MG63 (cell line): ENCODE measurements around the gene SFSWAP. TPM values are rescaled to one million over a fixed set of nuclear protein-coding genes. Genes with fewer than 3 reads are reported as not detected.

Experiments used
- DNase-seq: peaks from one replicate; pipeline ENCODE4 v3.0.0-alpha.2; 2020
- H3K27me3 ChIP-seq: fragments of 250-450 bp; sonication (Bioruptor Pico); 2 replicates; pipeline ENCODE4 v1.5.1; 2020; ENCODE audit warnings: mild to moderate bottlenecking, moderate library complexity
- H3K36me3 ChIP-seq: fragments of 250-450 bp; sonication (Bioruptor Pico); 2 replicates; pipeline ENCODE4 v1.5.1; 2020; ENCODE audit warnings: mild to moderate bottlenecking, moderate library complexity
- H3K4me3 ChIP-seq: fragments of 250-450 bp; sonication (Bioruptor Pico); 2 replicates; pipeline ENCODE4 v1.5.1; 2020; ENCODE audit warnings: mild to moderate bottlenecking, moderate library complexity
- H3K9me3 ChIP-seq: fragments of 250-450 bp; sonication (Bioruptor Pico); 2 replicates; pipeline ENCODE4 v1.5.1; 2020; ENCODE audit warnings: mild to moderate bottlenecking, moderate library complexity
- total RNA-seq: library from RNA; depleted of rRNA; stranded (reverse); fragments of >200 nt; shearing (Covaris generic); gene quantifications from 2 replicates; pipeline ENCODE4 v1.2.3, GENCODE V29; 2014; ENCODE audit warnings: low replicate concordance; rRNA removed

The SFSWAP gene
- total RNA-seq, 1 experiment from 2014 or later: 19.3 TPM

DNA sequence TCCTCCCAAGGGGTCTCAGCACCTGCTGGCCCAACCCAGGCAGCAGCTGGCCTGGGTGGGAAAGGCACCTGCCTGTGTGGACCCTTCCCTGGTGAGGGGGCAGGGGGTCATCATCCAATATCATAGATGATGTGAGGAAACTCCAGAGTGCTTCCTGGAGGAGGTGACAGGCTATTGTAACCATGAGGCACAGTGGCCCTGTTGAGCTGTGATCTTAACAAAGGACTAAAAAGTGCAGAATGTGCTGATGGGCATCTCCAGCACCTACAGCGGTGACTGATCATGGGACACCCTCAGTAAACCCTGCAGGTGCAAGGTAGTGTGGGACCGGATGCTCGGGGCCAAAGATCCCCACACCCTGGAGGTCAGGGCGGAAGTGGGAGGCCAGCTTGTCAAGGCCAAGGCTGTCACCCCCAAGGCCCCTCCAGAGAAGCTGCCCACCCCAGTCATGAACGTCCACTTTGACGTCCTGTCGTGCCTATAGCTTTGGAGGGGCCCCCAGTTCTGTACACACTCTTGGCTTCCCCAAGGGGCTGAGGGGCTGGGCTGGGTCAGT lies 124.8 kb downstream of the SFSWAP start:
- DNase-seq: no peak

DNA sequence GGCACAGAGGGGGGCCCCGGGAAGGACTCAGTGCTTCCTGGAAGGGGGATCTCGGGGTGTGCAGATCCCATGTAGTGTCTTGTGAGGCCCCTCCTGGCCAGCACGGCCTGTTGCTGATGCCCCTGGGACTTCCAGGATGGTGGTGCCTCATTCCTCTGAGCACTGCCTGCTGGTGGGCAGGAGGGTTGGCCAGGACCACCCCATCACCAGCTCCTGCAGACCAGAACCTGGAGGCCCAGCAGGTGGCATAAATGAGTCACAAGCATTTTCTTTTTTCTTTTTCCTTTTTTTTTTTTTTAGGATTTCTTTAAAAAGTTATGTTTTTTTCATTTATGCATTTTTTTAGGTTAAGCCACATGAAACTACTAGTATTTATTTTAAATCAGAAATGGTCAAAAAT lies 125.3 kb downstream of the SFSWAP start:
- no peaks in the 10 kb centered on the region for H3K9me3 ChIP-seq
- DNase-seq: no peak
- H3K4me3 ChIP-seq: no peak overlapping the region
- H3K27me3 ChIP-seq: no peaks in the 10 kb centered on the region
- no peaks in the 10 kb centered on the region for H3K36me3 ChIP-seq

More for the DNA sequence above, 124.8 kb downstream of the SFSWAP start:
- Histone ChIP-seq H3K27me3 (no peaks in the 10 kb centered on the region), H3K9me3 (no peaks in the 10 kb centered on the region), H3K36me3 (no peaks in the 10 kb centered on the region), H3K4me3 (no peak overlapping the region)

DNA sequence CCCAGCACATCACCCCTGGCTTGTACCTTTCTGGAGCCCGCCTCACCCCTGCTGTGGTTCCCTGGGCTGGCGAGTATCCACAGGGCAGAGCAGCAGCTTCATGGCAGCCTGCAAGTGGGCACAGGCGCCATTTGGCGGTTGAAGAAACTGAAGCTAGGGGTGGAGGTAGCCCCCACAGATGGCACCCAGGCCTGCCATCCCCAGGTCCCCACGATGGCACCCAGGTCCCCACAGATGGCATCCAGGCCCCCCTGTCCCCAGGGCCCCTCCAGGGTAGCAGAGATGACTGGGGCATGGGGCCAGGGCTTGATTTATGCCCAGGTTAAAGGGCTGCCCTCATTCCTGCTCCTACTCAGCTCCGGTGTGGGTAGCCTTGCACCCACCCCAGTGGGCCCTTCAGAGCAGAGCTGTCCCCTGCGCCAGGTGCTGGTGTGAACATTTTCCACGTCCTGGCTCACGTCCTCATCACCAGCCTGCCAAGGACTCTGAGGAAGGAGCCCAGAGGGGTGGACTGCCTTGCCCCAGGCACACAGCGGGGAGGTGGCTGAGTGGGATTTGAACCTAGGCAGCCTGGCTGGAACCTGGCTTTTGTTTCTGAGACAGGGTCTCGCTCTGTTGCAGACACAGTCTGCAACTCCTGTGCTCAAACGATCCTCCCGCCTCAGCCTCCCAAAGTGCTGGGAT lies 126.0 kb downstream of the SFSWAP start:
- H3K36me3 ChIP-seq: no peaks in the 10 kb centered on the region
- no peak for DNase-seq

DNA sequence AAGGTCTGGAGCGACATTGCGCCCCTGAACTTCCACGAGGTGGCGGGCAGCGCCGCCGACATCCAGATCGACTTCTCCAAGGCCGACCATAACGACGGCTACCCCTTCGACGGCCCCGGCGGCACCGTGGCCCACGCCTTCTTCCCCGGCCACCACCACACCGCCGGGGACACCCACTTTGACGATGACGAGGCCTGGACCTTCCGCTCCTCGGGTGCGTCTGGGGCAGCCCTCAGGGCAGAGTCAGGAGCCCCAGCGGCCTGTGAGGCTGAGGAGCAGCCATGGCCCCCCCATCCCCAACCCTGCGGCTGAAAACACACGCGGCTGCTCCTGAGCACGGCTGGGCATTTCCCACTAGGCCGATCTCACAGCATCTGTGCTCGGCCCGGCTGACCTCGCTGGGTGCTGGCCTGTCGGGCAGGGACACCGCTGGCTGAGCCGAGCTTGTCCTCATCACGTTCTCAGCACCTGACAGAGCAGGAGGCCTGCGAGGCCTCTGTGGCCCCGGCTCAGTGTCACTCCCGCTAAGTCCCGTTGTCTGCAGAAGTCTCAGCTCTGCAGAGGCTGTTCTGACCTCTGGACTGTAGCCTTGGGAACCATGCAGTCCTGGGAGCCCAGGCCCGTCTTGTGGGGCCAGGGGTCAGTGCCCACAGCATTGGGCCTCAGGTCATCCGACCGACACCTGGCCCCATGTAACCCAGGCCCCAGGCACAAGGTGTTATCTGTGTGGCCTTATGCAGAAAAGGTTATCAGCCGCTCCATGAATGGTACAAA lies 129.9 kb downstream of the SFSWAP start:
- DNase-seq: no peak
- Histone ChIP-seq H3K9me3 (no peaks in the 10 kb centered on the region), H3K36me3 (no peaks in the 10 kb centered on the region), H3K27me3 (no peaks in the 10 kb centered on the region), H3K4me3 (no peak overlapping the region)

More for the DNA sequence above, 126.0 kb downstream of the SFSWAP start:
- Histone ChIP-seq H3K27me3 (no peaks in the 10 kb centered on the region), H3K4me3 (no peak overlapping the region), H3K9me3 (no peaks in the 10 kb centered on the region)

DNA sequence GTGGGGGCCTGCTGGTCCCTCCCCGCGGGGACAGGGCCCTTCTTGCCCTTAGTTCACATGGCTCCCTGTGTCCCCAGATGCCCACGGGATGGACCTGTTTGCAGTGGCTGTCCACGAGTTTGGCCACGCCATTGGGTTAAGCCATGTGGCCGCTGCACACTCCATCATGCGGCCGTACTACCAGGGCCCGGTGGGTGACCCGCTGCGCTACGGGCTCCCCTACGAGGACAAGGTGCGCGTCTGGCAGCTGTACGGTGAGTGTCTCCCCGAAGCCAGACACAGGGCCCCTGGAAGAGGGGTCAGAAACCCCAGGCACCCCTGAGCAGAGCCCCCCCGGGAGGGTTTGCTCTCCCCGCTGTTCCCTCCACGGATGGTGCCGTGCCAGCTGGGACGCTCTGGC lies 130.7 kb downstream of the SFSWAP start:
- DNase-seq: no peak
- H3K27me3 ChIP-seq: no peaks in the 10 kb centered on the region
- H3K4me3 ChIP-seq: no peak overlapping the region
- H3K36me3 ChIP-seq: no peaks in the 10 kb centered on the region
- no peaks in the 10 kb centered on the region for H3K9me3 ChIP-seq

DNA sequence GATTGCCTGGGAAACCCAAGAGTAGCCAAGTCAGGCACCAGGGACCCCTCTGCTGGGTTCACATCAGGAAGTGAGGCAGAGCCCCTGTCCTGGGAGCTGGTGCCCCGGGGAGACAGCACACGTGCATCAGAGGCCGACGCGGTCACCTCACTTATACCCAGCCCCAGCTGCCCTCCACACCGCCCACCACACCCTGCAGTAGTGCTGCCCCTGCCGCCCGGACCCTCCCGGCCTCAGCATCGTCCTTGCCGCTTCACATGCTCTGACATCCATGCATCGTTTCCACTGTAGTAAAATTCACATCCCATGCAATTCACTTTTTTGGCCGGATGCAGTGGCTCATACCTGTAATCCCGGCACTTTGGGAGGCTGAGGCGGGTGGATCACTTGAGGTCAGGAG lies 131.3 kb downstream of the SFSWAP start:
- Histone ChIP-seq H3K4me3 (no peak overlapping the region), H3K27me3 (no peaks in the 10 kb centered on the region), H3K36me3 (no peaks in the 10 kb centered on the region), H3K9me3 (no peaks in the 10 kb centered on the region)
- DNase-seq: no peak

DNA sequence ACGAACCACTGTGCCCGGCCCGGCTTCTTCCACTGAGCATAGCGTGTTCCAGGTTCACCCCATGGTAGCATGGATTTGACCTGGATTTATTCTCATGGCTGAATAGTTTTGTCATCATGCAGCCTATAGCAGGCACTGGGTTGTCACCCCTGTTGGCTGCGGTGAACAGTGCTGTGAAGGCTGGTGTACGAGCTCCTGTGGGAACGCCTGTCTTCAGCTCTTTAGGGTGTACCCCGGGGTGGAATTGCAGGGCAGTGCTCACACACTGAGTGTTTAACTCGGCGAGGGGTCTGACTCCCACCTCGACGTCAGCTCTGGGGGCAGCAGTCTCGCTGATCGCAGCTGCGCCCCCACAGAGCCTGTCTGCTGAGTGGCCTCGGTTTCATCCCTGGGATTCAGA lies 132.6 kb downstream of the SFSWAP start:
- no peaks in the 10 kb centered on the region for H3K36me3 ChIP-seq
- no peak for DNase-seq
- H3K4me3 ChIP-seq: no peak overlapping the region
- no peaks in the 10 kb centered on the region for H3K27me3 ChIP-seq
- H3K9me3 ChIP-seq: no peaks in the 10 kb centered on the region

DNA sequence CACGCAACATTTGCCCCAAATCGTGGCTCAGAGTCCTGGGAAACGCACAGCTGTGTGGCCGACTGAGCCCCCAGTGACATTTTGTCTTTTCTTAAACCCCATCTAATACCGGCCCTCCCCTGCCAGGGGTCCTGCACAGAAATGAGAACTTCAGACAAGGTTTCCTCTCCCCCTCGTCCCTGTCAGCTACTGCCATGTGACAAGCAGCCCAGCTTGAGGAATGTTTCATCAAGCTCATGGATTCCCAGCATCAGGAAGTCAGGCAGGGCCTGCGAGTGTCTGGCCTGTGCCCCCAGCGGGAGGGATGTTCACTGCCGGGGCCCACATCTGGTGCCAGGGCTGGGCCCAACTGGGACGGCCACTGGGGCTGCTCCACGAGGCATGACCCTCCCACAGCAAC lies 133.2 kb downstream of the SFSWAP start:
- Histone ChIP-seq H3K27me3 (no peaks in the 10 kb centered on the region), H3K9me3 (no peaks in the 10 kb centered on the region), H3K4me3 (no peak overlapping the region), H3K36me3 (no peaks in the 10 kb centered on the region)
- DNase-seq: no peak

DNA sequence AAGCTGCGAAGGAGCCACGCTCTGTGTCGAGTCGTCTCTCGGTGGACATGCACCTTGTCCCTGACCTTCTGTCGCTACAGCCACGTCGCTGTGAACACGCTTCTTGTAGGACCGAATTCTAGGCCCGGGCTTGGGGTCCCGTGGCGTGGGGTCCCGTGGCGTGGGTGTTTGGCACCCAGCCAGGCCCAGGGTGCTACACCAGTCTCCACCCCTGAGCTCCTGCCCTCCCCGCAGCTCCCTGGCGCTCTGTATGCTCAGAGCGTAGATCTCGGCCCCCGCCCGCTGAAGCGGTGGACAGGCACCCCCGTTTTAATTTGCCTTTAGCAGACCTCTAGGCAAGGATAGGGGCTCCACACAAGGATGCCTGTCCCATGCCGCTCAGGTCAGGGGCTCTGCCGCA lies 133.8 kb downstream of the SFSWAP start:
- no peaks in the 10 kb centered on the region for H3K9me3 ChIP-seq
- no peak overlapping the region for H3K4me3 ChIP-seq
- no peaks in the 10 kb centered on the region for H3K36me3 ChIP-seq
- no peaks in the 10 kb centered on the region for H3K27me3 ChIP-seq
- DNase-seq: no peak

DNA sequence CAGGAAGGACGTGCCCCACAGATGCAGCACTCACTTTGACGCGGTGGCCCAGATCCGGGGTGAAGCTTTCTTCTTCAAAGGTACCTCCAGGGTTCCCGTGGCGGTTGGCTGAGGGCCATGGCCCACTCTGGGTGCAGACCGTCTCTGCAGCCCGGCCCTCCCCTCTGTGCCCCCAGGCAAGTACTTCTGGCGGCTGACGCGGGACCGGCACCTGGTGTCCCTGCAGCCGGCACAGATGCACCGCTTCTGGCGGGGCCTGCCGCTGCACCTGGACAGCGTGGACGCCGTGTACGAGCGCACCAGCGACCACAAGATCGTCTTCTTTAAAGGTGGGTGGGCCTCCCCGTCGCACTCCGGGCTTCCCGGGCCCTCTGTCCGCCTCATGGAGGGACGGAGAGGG lies 134.2 kb downstream of the SFSWAP start:
- Histone ChIP-seq H3K27me3 (no peaks in the 10 kb centered on the region), H3K36me3 (no peaks in the 10 kb centered on the region), H3K9me3 (no peaks in the 10 kb centered on the region), H3K4me3 (no peak overlapping the region)
- no peak for DNase-seq

DNA sequence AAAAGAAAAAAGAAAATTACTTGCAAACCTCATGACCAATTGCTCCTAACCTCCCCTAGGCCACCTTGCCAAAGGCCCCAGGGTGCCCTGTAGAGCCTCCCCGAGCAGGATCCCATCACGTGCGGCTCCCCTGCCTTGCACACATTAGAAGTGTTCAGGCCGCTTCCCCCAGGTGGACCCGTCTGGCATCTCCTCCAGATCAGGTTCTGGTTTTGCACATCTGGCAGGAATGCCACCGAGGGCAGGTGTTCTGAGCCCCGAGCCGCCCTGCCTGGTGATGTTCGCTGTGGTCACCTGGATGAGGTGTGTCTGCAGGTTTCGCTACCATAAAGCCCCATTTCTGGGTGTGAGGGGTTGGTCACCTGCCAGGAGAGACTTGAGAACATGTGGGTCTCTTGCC lies 136.6 kb downstream of the SFSWAP start:
- DNase-seq: no peak
- H3K27me3 ChIP-seq: no peaks in the 10 kb centered on the region
- no peak overlapping the region for H3K4me3 ChIP-seq
- no peaks in the 10 kb centered on the region for H3K36me3 ChIP-seq
- no peaks in the 10 kb centered on the region for H3K9me3 ChIP-seq

DNA sequence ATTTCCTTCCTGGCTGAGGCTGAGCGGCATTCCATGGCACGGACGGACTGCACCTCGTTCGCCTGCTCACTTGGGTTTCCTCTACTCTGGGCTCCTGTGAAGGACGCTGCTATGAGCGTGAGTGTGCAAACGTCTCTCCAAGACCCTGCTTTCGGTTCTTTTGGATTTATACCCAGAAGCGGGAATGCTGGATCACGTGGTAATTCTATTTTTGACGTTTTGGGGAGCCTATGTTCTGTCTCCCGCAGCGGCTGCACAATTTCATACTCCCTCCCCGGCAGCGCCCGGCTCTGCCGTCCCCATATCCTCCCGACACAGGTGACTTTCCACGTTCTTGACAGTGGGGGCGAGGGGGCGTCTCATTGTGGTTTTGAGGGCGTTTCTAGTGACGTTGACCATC lies 137.9 kb downstream of the SFSWAP start:
- no peaks in the 10 kb centered on the region for H3K36me3 ChIP-seq
- DNase-seq: no peak
- H3K27me3 ChIP-seq: no peaks in the 10 kb centered on the region
- no peaks in the 10 kb centered on the region for H3K9me3 ChIP-seq
- no peak overlapping the region for H3K4me3 ChIP-seq

Other genes with a start within 250 kb of the SFSWAP start
- 10.4 and 10.8 TPM in 2 replicates for gene MMP17, start 117.3 kb downstream of the SFSWAP start, total RNA-seq
- 7.6 and 8.1 TPM in 2 replicates for gene ULK1, start 183.5 kb downstream of the SFSWAP start, total RNA-seq
- 55.1 and 91.2 TPM in 2 replicates for gene PUS1, start 218.2 kb downstream of the SFSWAP start, total RNA-seq
- 6.0 and 13.1 TPM in 2 replicates for gene EP400, start 238.9 kb downstream of the SFSWAP start, total RNA-seq